NCI-H2196 (cell line): ENCODE data around the gene PLEKHA7.
"Not testable (repeated sequence)": the region's sequence is repeated elsewhere in the genome, so short reads cannot be mapped to it uniquely, and the experiment has no call there.

Experiments used
- DNase-seq: peaks from one replicate; lab custom pipeline; 2025; ENCODE audit not compliant: unreplicated experiment; lab: John Stamatoyannopoulos, UW

Gene PLEKHA7

DNA sequence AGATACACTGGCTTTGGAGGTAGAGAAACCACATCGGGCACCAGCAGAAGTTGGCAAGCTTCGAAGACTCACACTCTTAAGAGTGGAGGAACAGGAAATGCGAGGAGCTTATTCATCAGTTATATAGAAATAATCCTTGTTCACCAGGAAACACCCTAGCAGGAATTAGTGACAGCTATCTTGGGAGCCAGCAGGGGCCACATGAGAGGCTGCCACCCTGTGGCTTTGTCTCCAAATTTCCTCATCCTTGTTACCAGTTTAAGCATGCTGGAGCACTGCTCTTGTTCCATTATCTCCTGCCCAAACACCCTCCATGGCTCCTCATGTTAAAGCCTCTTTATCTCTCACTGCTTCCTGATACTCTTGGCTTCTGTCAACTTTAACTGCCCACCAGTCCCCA is 131.0 kb downstream of the PLEKHA7 start:
- peak; percentile 27 for DNase-seq

DNA sequence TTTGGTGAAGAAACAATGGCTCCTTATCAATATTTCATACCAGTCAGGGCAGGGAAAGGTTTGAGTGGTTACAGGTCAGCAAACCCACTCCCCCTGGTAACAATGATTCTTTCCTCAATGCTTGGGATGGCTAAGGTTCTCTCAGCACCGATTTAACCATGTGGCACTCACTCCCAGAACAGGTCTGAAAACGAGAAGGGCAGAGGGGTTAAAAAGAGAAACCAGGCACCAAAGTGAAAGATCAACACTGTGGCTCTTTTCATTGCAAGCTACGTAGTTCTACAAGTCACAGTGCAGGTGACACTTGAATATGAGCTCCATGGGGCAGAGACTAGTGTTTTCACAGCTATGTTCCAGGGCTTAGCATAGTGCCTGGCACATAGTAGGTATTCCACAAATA is 132.4 kb downstream of the PLEKHA7 start:
- DNase-seq: no peak

DNA sequence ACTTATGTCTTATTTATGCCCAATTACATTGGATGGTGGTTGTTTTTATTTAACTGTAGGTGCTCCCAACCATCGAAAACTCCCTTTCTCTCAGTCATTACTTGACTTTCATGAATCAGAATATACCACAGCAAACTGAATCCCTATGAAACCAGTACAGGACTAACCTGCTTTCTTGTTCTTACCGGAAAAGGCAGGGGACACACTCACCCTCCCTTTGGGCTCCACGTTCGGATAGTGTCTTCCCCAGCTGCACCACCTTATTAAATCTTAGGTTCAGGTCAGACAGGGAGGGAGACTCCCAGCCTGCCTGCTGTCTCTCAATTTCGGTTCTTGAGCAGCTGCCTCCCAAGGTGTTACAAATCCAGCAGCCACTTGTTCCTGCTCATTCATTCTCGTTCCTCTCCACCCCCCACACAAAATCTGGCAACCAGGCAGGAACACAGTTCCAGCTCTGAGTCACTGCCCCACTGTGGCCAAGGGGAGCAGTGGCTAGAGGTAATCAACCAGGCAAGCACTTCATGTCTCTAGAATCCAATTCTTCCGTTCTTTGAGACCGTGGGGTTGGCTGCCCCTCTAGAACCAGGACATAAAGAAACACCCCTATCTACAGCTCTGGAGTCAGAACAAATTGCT is 133.0 kb downstream of the PLEKHA7 start:
- peak; percentile 76 for DNase-seq

DNA sequence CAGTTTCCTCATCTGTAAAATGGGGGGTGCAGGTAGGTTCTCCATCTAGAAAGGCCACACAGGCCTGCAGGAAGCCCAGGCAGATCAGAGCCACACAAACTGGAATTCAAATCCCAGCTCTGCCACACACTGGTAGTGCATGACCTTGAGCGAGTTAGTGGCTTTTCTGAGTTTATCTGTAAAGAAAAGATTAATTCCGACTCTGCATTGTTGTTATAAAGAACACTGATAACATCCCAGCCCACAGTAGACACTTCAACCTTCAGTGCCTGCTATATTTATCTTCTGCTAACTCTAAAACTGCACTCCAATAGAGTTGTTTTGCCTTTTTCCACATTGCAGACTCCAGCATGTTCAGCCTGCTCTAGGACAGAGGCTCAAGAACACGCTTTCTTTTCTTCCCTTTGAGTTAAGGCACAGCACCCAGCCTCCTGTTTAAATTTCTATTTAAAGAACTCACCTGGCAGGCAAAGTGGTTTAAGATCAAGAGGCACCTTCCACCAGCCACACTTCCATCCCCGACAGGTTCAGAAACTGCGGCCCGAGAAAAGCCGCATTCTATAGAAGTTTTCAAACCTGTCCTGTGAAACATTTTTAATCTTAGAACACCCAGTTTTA is 133.9 kb downstream of the PLEKHA7 start:
- no peak for DNase-seq

DNA sequence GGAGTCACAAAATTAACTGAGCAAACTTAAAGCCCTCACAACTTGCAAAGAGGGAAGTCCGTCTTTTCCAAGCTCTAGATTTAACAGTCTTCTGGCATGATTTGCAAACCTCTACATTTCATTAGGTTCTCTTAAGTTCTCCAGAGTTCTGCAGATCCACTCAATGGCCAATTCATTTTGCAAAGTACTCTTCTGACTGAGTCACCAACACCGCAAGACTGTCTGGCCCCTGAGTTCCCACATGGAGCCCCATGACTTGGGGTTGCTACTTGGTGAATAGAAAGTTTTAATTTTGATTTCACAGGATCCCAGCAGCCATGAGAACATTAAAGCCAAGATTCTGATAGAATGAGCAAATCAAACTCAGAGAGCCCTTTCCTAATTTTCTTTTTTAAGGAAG is 134.5 kb downstream of the PLEKHA7 start:
- DNase-seq: no peak

DNA sequence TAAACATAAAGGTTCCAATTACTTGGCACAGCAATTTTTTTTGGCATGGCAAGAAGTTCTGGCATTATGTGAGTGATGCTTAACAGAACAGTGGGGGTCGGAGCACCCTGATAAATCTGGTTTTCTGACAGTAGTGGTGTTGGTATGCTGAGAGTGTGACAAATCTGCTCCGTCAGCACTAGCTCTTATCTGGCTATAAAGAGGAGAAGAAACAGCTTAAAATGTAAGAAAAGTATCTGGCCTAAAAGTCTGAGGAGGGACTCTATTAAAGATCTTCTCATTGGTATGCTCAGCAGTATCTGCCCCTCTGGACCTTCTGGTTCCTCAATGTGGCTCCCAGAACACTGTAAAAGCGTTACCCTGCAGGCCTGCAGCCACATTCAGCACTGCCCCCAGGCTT is 137.4 kb downstream of the PLEKHA7 start:
- DNase-seq: no peak

DNA sequence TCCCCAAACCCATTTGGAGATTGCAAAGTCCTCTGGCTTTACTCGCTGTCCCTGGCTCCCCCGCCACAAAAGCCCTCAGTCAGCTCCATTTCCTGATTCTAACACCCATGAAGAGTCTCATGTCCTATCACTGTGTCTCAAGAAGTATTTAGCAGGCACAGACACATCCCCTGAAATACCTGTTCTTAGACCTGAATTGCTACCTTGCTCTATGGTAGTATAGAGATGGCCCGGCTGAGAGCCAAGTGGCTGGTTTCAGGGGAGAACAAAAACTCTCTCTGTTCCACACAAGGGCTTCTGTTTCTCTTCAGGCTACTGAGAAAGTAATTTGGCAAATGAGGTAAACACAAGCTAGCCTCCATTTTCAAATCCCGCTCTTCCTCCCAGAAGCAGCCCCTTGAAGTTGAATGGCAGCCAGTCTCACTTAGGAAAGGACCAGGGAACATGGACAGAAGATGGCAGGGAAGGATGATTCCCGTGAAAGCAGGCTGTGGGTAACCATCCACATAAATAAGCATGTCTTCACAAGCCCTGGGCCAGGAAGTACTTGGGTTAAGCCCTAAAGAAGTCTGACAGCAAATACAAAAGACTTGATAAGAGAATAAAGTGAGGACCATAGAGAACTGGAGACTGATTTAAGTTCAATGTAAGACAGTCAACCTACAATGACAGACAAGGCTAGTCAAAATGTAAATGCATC is 138.0 kb downstream of the PLEKHA7 start:
- no peak for DNase-seq

DNA sequence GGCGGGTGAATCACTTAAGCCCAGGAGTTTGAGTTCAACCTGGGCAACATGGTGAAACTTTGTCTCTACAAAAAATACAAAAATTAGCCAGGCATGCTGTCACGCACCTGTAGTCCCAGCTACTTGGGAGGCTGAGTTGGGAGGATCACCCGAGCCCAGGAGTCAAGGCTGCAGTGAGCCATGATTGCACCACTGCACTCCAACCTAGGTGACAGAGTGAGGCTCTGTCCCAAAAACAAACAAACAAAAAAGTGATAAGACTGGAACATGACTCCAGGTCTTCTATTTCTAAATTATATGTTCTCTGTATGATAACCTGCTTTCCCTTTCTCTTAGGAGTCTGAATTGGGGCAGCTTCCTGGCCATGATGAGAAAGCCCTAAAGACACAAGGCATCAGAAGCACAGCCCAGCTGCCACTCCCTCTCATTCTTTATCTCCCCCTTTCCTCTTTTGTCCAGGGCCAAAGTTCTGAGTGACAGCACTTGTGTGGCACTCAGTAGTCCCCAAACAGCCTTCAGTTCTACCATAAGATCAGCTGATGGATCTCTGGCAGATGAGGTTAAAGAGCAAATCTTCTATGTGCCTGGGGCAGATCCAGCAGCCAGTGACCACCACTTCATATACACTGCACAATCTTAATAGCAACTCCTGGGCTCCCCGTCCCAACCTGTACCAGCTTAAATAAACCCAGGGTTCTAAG is 139.8 kb downstream of the PLEKHA7 start:
- no peak for DNase-seq

DNA sequence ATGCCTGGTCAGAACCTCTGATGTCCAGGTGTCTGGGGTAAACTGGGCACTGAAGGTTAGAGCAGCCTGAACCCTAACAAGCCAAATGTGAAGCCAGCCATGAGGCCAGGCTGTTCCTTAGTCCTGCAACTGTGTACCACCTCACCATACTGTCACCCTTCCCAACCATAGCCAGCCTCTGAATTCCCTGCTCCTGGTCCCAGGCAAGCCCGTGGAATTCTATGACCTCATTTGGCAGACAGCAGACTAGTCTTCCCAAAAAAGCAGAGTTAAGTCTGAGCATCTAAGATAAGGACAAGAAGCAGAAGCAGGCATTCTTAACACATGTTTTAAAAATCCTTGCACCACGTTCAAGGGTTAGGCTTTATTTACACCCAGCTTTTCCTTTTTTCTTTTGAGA is 140.9 kb downstream of the PLEKHA7 start:
- no peak for DNase-seq

DNA sequence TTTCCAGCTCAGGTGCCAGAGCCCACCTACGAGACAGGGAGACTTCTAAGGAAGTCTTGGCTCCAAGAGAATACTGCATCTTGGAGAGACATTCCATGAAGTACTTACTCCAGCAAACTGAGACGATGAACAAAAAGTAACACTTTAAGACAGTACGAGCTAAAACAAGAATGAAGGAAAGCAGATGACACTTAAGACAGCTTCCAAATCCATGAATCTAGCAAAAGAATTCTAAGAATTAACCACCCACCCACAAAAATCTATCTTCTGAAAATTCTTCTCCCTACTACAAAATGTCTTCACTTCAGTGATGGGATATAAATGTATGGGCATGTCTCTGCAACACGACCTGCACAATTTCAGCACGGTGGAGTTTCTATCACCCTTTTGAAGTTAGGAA is 142.8 kb downstream of the PLEKHA7 start:
- DNase-seq: no peak

DNA sequence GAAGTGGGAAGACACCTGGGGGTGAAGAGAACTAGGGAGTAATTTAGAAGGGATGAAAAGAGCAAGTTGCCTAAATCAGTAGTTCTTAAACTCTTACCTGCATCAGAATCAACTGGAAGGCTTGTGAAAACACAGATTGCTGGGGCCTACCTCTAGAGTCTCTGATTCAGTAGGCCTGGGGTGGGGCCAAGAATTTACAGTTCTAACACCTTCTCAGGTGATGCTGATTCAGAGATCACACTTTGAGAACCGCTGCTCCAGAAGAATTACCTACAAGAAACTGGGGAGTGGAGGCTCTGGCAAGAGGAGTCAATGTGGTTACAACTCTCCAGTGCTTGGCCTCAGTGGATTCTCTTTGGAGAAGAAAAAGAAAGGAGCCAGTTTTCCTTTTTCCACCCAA is 147.1 kb downstream of the PLEKHA7 start:
- no peak for DNase-seq

DNA sequence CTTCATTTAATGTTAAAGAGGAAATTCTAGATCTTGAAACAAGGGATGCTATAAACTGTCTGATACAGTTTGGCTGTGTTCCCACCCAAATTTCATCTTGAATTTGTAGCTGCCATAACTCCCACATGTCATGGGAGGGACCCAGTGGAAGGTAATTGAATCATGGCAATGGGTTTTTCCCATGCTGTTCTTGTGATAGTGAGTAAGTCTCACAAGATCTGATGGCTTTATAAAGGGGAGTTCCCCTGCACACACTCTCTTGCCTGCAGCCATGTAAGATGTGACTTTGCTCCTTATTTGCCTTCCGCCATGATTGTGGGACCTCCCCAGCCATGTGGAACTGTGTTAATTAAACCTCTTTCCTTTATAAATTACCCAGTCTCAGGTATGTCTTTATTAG is 149.8 kb downstream of the PLEKHA7 start:
- not testable (repeated sequence) for DNase-seq

DNA sequence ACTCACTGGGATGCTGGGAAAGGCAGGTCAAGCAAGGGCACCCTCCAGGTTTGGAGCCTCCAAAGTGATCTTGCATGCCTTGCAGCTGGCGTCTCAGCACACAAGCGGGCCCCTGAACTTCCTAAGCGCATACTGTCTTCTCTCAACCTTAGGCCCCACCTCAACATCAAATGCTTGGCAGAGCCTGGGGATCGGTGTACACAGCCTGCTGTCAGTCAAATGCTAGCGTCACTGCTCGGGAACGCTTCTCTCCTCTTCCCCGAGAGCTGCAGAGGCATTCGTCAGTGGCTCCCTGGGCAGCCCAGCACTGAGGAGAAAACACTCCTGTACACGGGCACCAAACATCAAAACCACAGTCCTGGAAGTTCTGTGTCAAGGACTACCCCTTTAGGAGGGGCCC is 150.8 kb downstream of the PLEKHA7 start:
- DNase-seq: no peak

DNA sequence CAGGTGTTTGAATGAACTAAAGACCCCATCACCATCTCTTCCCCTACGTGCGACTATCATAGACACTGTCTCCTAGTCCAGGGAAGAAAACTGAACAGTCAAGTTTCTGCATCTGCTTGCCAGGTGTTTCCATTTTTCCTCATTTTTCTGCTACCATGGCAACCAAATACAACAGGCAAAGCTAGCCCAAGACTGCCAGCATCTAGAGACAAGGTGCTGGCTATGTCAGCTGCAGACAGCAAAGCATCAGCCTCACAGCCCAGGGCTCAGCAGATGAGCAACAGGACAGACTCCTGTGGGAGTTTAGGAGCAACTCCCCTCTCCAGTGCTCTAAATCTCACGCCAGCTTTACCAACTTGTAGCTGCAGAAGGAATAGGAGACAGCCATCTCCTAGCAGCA is 151.5 kb downstream of the PLEKHA7 start:
- DNase-seq: peak; percentile 20

DNA sequence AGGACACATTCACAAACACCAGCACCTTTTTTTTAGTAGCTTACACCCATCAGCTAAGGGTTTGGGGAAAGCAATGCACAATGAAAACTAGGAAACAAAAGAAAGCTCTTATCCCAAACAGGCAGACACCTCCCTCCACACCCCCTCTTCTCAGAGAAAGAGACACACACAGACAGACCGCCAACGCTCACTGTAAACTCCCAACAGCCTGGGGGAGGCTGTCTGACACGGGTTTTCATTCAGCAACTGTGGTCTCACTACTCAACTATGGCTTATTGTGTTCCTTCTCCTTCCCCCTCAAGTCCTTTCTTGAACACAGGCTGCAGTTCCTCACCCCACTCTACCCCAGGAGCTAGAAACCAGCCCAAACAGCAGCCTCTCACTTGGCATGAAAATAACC is 152.4 kb downstream of the PLEKHA7 start:
- no peak for DNase-seq

DNA sequence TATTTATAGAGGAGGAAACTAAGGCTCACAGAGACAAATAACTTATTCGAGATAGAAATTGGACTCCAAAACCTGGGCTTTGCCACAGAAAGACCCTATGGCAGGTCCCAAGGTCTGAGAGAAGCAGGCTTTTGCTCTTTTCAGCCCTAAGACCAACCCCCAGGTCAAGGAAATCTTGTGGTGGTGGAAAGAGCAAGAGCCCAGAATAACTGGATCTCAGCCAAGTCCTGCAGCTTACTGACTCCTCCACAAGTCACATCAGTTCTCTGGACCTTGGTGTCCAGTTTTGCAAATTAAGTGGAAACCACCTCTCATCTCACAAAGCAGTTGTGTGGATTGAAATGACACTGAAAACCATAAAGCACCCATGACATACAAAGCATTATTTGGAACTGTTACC is 153.6 kb downstream of the PLEKHA7 start:
- no peak for DNase-seq

DNA sequence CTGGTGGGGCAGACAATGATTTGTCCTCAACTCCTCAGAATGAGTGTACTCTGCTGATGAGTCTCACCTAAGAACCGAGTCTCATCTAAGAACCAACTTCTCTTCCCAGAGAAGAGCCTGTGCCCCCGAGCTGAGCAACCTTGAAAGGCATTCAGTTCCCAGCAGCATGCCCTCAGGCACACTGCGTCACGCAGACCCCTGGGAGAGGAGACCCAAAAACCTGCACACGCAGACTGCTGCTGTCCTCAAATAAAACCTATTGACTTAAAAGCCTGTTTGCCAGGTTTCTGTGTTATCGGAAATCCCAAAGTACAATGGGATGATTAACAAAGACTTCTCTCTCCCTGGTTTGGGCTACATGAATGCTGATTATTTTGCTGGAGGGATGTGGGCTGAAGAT is 154.6 kb downstream of the PLEKHA7 start:
- no peak for DNase-seq

DNA sequence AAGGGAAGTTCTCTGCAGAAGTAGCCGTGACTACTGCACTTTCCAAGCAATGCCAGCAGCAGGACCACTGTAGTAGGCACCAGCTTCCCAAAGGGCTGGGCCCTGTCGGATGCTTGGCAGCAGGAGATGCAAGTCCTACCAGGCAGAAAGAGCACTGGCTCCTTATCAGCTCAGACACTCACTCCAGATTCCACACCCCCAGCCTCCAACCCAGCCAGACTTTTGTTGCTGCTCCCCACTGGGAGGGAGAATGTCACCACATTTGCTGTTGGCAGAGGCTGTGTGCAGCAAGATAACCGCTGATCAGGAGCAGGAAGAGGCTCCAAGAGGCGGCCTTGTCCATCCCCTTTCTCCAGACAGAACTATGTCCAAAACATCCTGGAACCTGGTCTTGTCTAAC is 157.0 kb downstream of the PLEKHA7 start:
- DNase-seq: no peak

DNA sequence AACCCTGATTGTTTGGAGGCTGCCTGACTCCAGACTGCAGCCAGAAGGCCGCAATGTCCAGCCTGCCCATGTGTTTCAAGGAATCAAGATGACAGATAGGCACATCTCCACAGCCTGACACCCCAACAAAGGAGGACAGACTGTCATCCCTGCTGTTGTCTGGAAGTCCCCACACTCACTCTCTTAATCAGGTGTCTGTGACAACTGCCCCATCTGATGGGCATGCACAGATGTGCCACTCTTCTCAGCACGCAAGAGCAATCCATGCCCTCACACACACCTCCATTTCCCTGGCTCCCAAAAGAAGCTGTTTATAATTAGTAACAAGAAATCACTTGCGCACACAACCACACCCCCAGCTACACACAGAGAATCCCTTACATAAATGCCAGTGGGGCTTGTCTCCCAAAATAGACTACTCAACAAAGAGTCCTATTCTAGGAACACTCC is 158.2 kb downstream of the PLEKHA7 start:
- DNase-seq: no peak

DNA sequence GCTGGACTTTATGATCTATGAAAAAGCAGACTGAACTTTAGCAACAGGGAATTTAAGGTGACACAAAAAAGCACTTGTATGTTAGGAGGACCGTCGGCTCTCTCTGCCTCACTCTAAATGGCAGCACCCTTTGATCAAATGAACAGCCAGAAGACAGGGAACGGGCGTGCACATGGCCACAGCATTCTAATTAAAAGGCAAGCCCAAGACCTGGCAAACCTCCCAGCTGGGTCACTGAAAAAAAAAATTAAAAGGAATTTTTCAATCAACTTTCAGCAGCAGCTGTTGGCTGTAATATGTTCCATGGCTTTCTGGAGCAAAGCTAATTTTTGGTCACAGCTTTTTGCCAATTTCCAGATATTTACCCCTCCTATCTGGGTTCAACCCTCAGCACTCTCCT is 159.2 kb downstream of the PLEKHA7 start:
- DNase-seq: no peak

DNA sequence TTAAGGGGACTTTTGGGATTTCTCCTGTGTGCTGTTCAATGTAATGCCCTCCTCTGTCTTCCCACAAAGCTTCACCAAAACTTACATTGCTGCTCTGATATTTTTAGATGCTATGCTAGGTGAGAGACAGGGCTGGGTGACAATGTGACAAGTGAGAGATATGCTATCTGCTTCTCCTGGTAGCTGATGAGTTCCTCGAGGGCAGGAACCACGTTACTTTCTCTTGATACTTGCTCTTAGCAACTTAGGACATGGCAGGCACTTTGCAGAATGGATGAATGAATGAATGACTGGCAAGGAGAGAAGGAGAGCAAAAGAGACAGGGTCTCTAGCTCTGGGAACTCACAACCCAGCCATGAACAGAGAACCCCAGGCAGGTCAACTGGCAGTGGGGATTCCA is 160.4 kb downstream of the PLEKHA7 start:
- DNase-seq: no peak

DNA sequence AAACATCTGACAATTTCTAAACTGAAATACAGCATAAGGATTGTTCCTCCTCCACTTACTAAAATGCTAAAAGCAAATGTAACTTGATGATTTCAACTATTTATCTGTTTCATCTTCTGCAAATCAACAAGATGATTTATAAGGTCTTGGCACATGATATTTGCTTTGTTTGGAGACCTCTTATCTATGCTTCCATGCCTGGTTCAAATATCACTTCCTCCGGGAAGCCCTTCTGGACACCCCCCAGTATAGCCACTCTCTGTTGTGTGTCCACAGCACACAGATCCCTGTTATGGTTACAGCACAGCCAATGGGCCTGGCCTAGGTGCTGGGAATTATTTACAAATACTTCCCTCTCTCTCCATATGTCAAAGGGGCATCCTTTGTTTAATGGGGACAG is 160.9 kb downstream of the PLEKHA7 start:
- no peak for DNase-seq
